ENCODE data around the gene KCNQ2. TPM values are rescaled to one million over a fixed set of nuclear protein-coding genes. Genes with fewer than 3 reads are reported as not detected.

Gene KCNQ2
- total RNA-seq, 1 donor, result 0.36 TPM

GRCh38 chr20:63375438-63375837, 97.0 kb downstream of the KCNQ2 start:
- Histone ChIP-seq H4K20me1 (ENCODE audit: insufficient read depth, low read length) (no peaks in the 10 kb centered on the region), H3K27ac (ENCODE audit: low read depth, low read length) (no peak overlapping the region), H2AFZ (ENCODE audit: low read length) (no peak overlapping the region), H3K4me2 (ENCODE audit: insufficient read depth, low read length) (no peak overlapping the region), H3K27me3 (ENCODE audit: insufficient read depth, low read length) (peaks cover 4% of the 10 kb centered on the region), H3K36me3 (ENCODE audit: insufficient read depth, low read length) (no peaks in the 10 kb centered on the region), H3K9me3 (ENCODE audit: low read depth, low read length) (no peaks in the 10 kb centered on the region), H3K4me1 (ENCODE audit: insufficient read depth, low read length) (no peaks in the 10 kb centered on the region), H3K4me3 (ENCODE audit: insufficient read depth, low read length) (no peak overlapping the region), H3K79me2 (ENCODE audit: insufficient read depth, low read length) (no peaks in the 10 kb centered on the region)
- TF ChIP-seq CTCF (IDR thresholded peaks at IDR 0.05; ENCODE audit: extremely low read depth, low read depth, low read length), result no peak
- no peak for DNase-seq (ENCODE audit: insufficient read length, low spot score, missing footprints)

GRCh38 chr20:63374504-63374903, 98.0 kb downstream of the KCNQ2 start:
- H3K4me2 ChIP-seq (ENCODE audit: insufficient read depth, low read length), result no peak overlapping the region
- TF ChIP-seq CTCF (IDR thresholded peaks at IDR 0.05; ENCODE audit: extremely low read depth, low read depth, low read length), result no peak
- no peak for DNase-seq (ENCODE audit: insufficient read length, low spot score, missing footprints)
- H3K79me2 ChIP-seq (ENCODE audit: insufficient read depth, low read length), result no peaks in the 10 kb centered on the region
- no peaks in the 10 kb centered on the region for H3K4me1 ChIP-seq (ENCODE audit: insufficient read depth, low read length)
- H3K27ac ChIP-seq (ENCODE audit: low read depth, low read length), result no peak overlapping the region
- no peaks in the 10 kb centered on the region for H3K9me3 ChIP-seq (ENCODE audit: low read depth, low read length)
- H3K27me3 ChIP-seq (ENCODE audit: insufficient read depth, low read length), result peaks cover 4% of the 10 kb centered on the region
- H2AFZ ChIP-seq (ENCODE audit: low read length), result no peak overlapping the region
- H3K36me3 ChIP-seq (ENCODE audit: insufficient read depth, low read length), result no peaks in the 10 kb centered on the region
- H3K4me3 ChIP-seq (ENCODE audit: insufficient read depth, low read length), result no peak overlapping the region
- no peaks in the 10 kb centered on the region for H4K20me1 ChIP-seq (ENCODE audit: insufficient read depth, low read length)

DNA sequence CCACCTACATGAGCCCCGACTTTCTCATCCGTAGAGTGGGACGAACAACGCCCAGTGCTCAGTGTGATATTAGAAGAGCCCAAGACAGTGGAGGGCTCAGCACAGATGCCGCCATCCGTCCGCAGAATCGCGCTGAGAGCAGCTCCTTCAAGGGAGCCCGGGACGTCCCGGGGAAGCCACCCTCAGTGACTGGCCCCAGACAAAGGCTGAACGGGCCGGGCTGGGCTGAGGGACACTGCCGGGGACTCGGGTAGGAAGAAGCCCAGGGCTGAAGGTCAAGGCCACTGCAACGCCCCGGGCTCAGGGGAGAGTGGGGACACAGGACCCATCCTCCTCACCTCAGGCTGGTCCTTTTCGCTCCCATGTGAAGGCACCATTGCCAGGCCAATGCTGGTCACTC, 98.5 kb downstream of the KCNQ2 start:
- H3K27ac ChIP-seq (ENCODE audit: low read depth, low read length), result no peak overlapping the region
- no peaks in the 10 kb centered on the region for H3K79me2 ChIP-seq (ENCODE audit: insufficient read depth, low read length)
- no peak overlapping the region for H2AFZ ChIP-seq (ENCODE audit: low read length)
- peaks cover 4% of the 10 kb centered on the region for H3K27me3 ChIP-seq (ENCODE audit: insufficient read depth, low read length)
- DNase-seq (ENCODE audit: insufficient read length, low spot score, missing footprints), result no peak
- H3K4me2 ChIP-seq (ENCODE audit: insufficient read depth, low read length), result no peak overlapping the region
- H3K4me3 ChIP-seq (ENCODE audit: insufficient read depth, low read length), result no peak overlapping the region
- H3K9me3 ChIP-seq (ENCODE audit: low read depth, low read length), result no peaks in the 10 kb centered on the region
- no peaks in the 10 kb centered on the region for H4K20me1 ChIP-seq (ENCODE audit: insufficient read depth, low read length)
- no peaks in the 10 kb centered on the region for H3K36me3 ChIP-seq (ENCODE audit: insufficient read depth, low read length)
- no peak for TF ChIP-seq CTCF (IDR thresholded peaks at IDR 0.05; ENCODE audit: extremely low read depth, low read depth, low read length)
- H3K4me1 ChIP-seq (ENCODE audit: insufficient read depth, low read length), result no peaks in the 10 kb centered on the region

DNA sequence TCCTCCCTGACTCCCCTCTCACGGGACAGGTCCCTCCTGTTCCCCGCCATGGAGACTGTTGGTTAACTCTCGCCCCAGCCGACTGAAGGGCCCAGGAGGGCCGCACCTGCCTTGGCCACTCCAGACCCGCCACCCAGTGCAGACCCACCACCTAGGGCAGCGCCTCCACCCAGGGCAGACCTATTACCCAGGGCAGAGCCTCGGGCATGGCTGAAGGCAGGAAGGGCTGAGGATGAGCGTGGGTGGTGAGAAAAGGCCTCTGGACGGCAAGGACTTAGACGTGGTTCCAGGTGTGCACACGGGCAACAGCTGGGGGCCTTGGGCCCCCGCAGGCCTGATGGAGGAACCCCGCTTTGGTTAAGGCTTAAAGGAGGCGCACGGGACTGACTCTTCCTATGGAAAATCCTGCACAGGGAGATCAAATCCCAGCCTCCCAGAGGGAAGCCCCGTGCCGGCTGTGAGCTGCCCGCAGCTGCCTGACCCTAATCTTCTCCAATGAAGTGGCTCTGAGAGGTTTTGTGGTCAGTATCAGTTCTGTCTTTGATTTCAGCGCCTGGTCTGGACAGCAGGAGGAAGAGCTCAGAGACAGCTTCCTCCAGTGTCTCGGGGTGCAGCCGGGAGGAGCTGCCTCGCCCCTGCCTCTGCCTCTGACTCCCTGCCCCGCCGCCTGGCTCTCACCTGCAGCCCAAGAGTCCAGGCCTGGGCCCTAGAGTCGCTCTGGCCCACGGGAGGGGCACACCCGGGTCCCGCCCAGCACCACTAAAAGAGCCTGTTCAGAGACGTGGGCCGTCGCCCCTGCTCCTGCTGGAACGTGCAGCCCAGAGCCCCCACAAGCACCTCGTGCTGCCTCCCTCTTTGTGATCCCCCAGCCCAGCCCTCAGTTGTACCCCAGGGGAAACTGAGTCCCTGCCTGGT, 99.2 kb downstream of the KCNQ2 start:
- no peak for DNase-seq (ENCODE audit: insufficient read length, low spot score, missing footprints)
- no peaks in the 10 kb centered on the region for H3K36me3 ChIP-seq (ENCODE audit: insufficient read depth, low read length)
- no peaks in the 10 kb centered on the region for H4K20me1 ChIP-seq (ENCODE audit: insufficient read depth, low read length)
- H3K79me2 ChIP-seq (ENCODE audit: insufficient read depth, low read length), result no peaks in the 10 kb centered on the region
- no peak overlapping the region for H3K4me2 ChIP-seq (ENCODE audit: insufficient read depth, low read length)
- H3K4me1 ChIP-seq (ENCODE audit: insufficient read depth, low read length), result no peaks in the 10 kb centered on the region
- peaks cover 4% of the 10 kb centered on the region for H3K27me3 ChIP-seq (ENCODE audit: insufficient read depth, low read length)
- no peak overlapping the region for H2AFZ ChIP-seq (ENCODE audit: low read length)
- H3K27ac ChIP-seq (ENCODE audit: low read depth, low read length), result no peak overlapping the region
- H3K4me3 ChIP-seq (ENCODE audit: insufficient read depth, low read length), result no peak overlapping the region
- no peak for TF ChIP-seq CTCF (IDR thresholded peaks at IDR 0.05; ENCODE audit: extremely low read depth, low read depth, low read length)
- H3K9me3 ChIP-seq (ENCODE audit: low read depth, low read length), result no peaks in the 10 kb centered on the region

Data from osteoblast (primary cell).